ENCODE results near the gene APRT.
"Not testable (repeated sequence)": the region's sequence is repeated elsewhere in the genome, so short reads cannot be mapped to it uniquely, and the experiment has no call there.

APRT gene

GRCh38 chr16:88803264-88803987, 8.3 kb downstream of the APRT start, which contains the start of gene CDT1:
CDT1 (plus strand) TSS chr16:88803789; CDS start chr16:88803832, 43 bp downstream.
- Mint-ChIP-seq H3K4me3 (peak within 1 kb of the TSS; percentile 84), H3K27me3 (ENCODE audit: low read depth) (no peaks in the 10 kb centered on the region), H3K36me3 (ENCODE audit: low read depth) (peaks cover 23% of the 10 kb centered on the region), H3K4me1 (ENCODE audit: low read depth) (peaks cover 22% of the 10 kb centered on the region), H3K9me3 (no peaks in the 10 kb centered on the region), H3K27ac (peak within 1 kb of the TSS; percentile 90)
- DNase-seq (ENCODE audit: low spot score): peak; percentile 87

- H3K4me1 Mint-ChIP-seq (ENCODE audit: low read depth): peaks cover 22% of the 10 kb centered on the region
- H3K36me3 Mint-ChIP-seq (ENCODE audit: low read depth): peaks cover 11% of the 10 kb centered on the region
- DNase-seq (ENCODE audit: low spot score): no peak
- H3K4me3 Mint-ChIP-seq: peak overlapping the region; percentile 70
- H3K27ac Mint-ChIP-seq: peak overlapping the region; percentile 81
- no peaks in the 10 kb centered on the region for H3K27me3 Mint-ChIP-seq (ENCODE audit: low read depth)
- no peaks in the 10 kb centered on the region for H3K9me3 Mint-ChIP-seq
Observed at GRCh38 chr16:88800277-88800592, 11.5 kb downstream of the APRT start.

- Mint-ChIP-seq H3K4me1 (ENCODE audit: low read depth) (peaks cover 26% of the 10 kb centered on the region), H3K4me3 (peak overlapping the region; percentile 70), H3K9me3 (no peaks in the 10 kb centered on the region), H3K36me3 (ENCODE audit: low read depth) (peaks cover 11% of the 10 kb centered on the region), H3K27ac (peak overlapping the region; percentile 81), H3K27me3 (ENCODE audit: low read depth) (no peaks in the 10 kb centered on the region)
- no peak for DNase-seq (ENCODE audit: low spot score)
Observed at GRCh38 chr16:88799569-88800276, 12.0 kb downstream of the APRT start.

- Mint-ChIP-seq H3K27ac (peak overlapping the region; percentile 49), H3K4me3 (no peak overlapping the region), H3K9me3 (no peaks in the 10 kb centered on the region), H3K27me3 (ENCODE audit: low read depth) (no peaks in the 10 kb centered on the region), H3K4me1 (ENCODE audit: low read depth) (peaks cover 29% of the 10 kb centered on the region), H3K36me3 (ENCODE audit: low read depth) (peaks cover 8% of the 10 kb centered on the region)
- no peak for DNase-seq (ENCODE audit: low spot score)
Observed at GRCh38 chr16:88798772-88799455, 12.8 kb downstream of the APRT start.

- Mint-ChIP-seq H3K36me3 (ENCODE audit: low read depth) (peaks cover 8% of the 10 kb centered on the region), H3K9me3 (no peaks in the 10 kb centered on the region), H3K27ac (no peak overlapping the region), H3K4me1 (ENCODE audit: low read depth) (peaks cover 34% of the 10 kb centered on the region), H3K4me3 (no peak overlapping the region), H3K27me3 (ENCODE audit: low read depth) (no peaks in the 10 kb centered on the region)
- no peak for DNase-seq (ENCODE audit: low spot score)
Observed at GRCh38 chr16:88798073-88798472, 13.7 kb downstream of the APRT start.

- no peaks in the 10 kb centered on the region for H3K9me3 Mint-ChIP-seq
- H3K4me1 Mint-ChIP-seq (ENCODE audit: low read depth): peaks cover 45% of the 10 kb centered on the region
- H3K27ac Mint-ChIP-seq: no peak overlapping the region
- H3K36me3 Mint-ChIP-seq (ENCODE audit: low read depth): peaks cover 8% of the 10 kb centered on the region
- no peak for DNase-seq (ENCODE audit: low spot score)
- no peak overlapping the region for H3K4me3 Mint-ChIP-seq
- H3K27me3 Mint-ChIP-seq (ENCODE audit: low read depth): no peaks in the 10 kb centered on the region
Observed at GRCh38 chr16:88796278-88796677, 15.4 kb downstream of the APRT start.

- no peaks in the 10 kb centered on the region for H3K9me3 Mint-ChIP-seq
- DNase-seq (ENCODE audit: low spot score): no peak
- H3K4me3 Mint-ChIP-seq: peak overlapping the region; percentile 54
- H3K27me3 Mint-ChIP-seq (ENCODE audit: low read depth): no peaks in the 10 kb centered on the region
- no peaks in the 10 kb centered on the region for H3K36me3 Mint-ChIP-seq (ENCODE audit: low read depth)
- H3K4me1 Mint-ChIP-seq (ENCODE audit: low read depth): peaks cover 42% of the 10 kb centered on the region
- H3K27ac Mint-ChIP-seq: peak overlapping the region; percentile 67
Observed at GRCh38 chr16:88793251-88793954, 18.3 kb downstream of the APRT start.

- peak overlapping the region; percentile 64 for H3K27ac Mint-ChIP-seq
Observed at GRCh38 chr16:88792668-88793250, 19.0 kb downstream of the APRT start.

GRCh38 chr16:88792078-88792550, 19.6 kb downstream of the APRT start:
- Mint-ChIP-seq H3K27me3 (ENCODE audit: low read depth) (no peaks in the 10 kb centered on the region), H3K4me1 (ENCODE audit: low read depth) (peaks cover 42% of the 10 kb centered on the region), H3K27ac (peak overlapping the region; percentile 36), H3K4me3 (no peak overlapping the region), H3K9me3 (no peaks in the 10 kb centered on the region), H3K36me3 (ENCODE audit: low read depth) (no peaks in the 10 kb centered on the region)
- DNase-seq (ENCODE audit: low spot score): no peak

More at GRCh38 chr16:88792668-88793250, 19.0 kb downstream of the APRT start:
- H3K4me1 Mint-ChIP-seq (ENCODE audit: low read depth): peaks cover 42% of the 10 kb centered on the region
- DNase-seq (ENCODE audit: low spot score): no peak
- no peaks in the 10 kb centered on the region for H3K9me3 Mint-ChIP-seq
- H3K36me3 Mint-ChIP-seq (ENCODE audit: low read depth): no peaks in the 10 kb centered on the region
- no peaks in the 10 kb centered on the region for H3K27me3 Mint-ChIP-seq (ENCODE audit: low read depth)
- peak overlapping the region; percentile 4 for H3K4me3 Mint-ChIP-seq

- peaks cover 42% of the 10 kb centered on the region for H3K4me1 Mint-ChIP-seq (ENCODE audit: low read depth)
Observed at GRCh38 chr16:88790312-88791211, 21.2 kb downstream of the APRT start.

GRCh38 chr16:88789594-88789993, 22.1 kb downstream of the APRT start:
- peaks cover 37% of the 10 kb centered on the region for H3K4me1 Mint-ChIP-seq (ENCODE audit: low read depth)
- no peaks in the 10 kb centered on the region for H3K36me3 Mint-ChIP-seq (ENCODE audit: low read depth)
- no peaks in the 10 kb centered on the region for H3K27me3 Mint-ChIP-seq (ENCODE audit: low read depth)
- no peak for DNase-seq (ENCODE audit: low spot score)
- peak overlapping the region; percentile 32 for H3K27ac Mint-ChIP-seq
- peak overlapping the region; percentile 76 for H3K4me3 Mint-ChIP-seq
- no peaks in the 10 kb centered on the region for H3K9me3 Mint-ChIP-seq

More at GRCh38 chr16:88790312-88791211, 21.2 kb downstream of the APRT start:
- no peaks in the 10 kb centered on the region for H3K27me3 Mint-ChIP-seq (ENCODE audit: low read depth)
- H3K9me3 Mint-ChIP-seq: no peaks in the 10 kb centered on the region
- H3K36me3 Mint-ChIP-seq (ENCODE audit: low read depth): no peaks in the 10 kb centered on the region
- DNase-seq (ENCODE audit: low spot score): peak; percentile 53
- peak overlapping the region; percentile 76 for H3K4me3 Mint-ChIP-seq
- H3K27ac Mint-ChIP-seq: peak overlapping the region; percentile 88

- H3K36me3 Mint-ChIP-seq (ENCODE audit: low read depth); H3K27me3 Mint-ChIP-seq (ENCODE audit: low read depth); H3K9me3 Mint-ChIP-seq; H3K27ac Mint-ChIP-seq; DNase-seq (ENCODE audit: low spot score); H3K4me3 Mint-ChIP-seq: not testable (repeated sequence)
- peaks cover 34% of the 10 kb centered on the region for H3K4me1 Mint-ChIP-seq (ENCODE audit: low read depth)
Observed at GRCh38 chr16:88788749-88789148, 23.0 kb downstream of the APRT start.
